Right forelimb (tissue), 1 donor: Measurements from ENCODE around the gene MIA2.
A peak's percentile ranks its signal among the peaks of the same experiment; 100 is the strongest.

Experiments used
- DNase-seq: peaks from one replicate; pipeline ENCODE4 v3.0.0-alpha.2; 2018

MIA2 gene

DNA sequence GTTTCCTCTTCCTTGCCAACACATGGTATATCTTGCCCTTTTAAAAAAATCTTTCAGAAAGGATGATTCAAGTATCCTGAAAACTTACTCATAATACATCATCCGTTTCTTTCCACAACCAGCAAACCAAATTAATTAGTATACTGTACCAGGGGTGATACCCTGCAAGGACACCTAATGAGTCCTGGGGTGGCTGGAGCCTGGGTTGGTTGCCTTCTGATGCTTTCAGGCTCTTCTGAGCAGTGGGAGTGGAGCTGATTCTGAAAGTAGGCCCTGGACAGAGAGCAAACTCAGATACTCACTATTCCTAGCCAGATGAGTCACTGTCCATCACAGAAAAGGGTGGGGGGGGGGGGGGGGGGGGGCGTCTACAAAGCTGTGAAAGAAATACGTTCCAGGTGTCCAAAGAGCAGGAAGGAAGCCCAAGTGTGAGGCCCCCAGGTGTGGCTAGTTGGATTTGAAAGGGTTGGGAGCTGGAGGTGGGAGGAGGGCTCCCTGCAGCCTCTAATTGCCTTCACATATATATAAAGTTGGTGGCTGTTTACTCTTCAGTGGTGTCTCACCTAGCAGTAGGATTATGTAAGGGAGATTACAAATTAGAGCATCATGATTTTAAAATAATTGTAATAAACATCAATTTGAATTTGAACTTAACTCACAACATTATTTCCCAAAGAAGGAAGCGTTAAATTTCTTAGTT lies 162.0 kb downstream of the MIA2 start:
- DNase-seq, result no peak

DNA sequence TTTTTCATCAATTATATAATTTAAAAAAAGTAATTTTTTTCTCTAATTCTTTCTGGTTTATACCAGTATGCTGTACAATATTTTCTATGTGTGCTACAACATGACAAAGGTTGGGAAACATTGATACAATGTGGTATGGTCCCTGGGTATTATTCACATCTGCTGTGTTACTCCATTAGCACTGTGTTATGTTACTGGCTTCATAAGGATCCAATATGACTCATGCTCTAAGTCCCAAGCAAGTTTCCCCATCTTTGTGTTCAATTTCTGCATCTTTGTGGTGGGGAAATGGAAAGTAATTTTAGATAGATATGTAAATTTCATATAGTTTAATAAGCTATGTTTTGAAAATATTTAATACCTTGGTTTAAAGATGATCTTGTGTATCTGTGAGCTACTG lies 162.7 kb downstream of the MIA2 start:
- no peak for DNase-seq

DNA sequence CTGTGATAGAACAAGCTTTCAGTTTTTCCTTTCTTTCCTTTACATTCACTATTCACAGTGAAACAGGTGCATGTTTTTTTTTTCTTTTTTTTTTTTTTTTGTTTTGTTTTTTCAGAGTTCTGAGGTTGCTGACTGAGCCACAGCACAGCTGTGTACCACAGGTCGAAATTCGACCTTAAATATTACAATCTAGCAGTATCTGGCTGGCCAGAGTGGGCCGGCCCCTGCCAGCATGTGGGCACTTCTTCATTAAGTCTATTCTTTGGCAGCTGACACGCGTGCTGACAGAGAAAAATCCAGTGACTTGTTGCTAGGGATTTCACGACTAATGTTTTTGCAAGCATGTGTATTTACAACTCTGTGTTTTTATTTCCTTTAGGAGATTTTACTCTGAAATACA lies 164.7 kb downstream of the MIA2 start:
- no peak for DNase-seq

DNA sequence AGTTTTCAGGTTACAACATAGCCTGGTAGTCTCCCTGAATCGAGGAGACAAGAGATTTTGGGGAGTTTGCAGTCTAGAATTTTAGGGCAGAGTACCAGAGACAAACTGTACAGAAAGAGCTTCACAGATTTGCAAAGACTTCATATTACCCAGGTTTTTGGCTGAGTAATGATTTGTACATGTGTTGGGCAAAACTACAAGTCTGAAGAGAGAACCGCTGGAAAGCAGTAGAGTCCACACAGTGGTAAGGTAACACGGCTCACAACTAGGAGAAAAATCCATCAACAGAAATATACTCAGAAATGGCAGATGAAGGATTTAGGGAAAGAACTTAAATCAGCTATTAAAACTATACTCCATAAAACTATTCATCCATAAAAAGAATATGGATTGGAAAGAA lies 172.8 kb downstream of the MIA2 start:
- no peak for DNase-seq

DNA sequence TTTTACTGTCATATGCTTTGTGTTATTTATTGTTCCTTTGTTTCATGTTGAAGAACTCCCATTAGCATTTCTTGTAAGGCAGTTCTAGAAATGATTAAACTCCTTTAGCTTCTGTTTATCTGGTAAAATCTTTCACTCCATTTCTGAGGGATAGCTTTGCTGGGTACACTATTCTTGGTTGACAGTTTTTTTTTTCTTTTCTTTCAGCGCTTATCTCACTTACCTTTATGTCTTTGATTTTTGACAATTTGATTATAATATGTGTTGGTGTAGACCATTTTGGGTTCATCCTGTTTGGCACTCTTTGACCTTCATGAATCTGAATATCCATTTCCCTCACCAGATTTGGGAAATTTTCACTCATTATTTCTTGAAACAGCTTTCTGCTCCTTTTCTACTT lies 182.4 kb downstream of the MIA2 start:
- DNase-seq, result no peak

DNA sequence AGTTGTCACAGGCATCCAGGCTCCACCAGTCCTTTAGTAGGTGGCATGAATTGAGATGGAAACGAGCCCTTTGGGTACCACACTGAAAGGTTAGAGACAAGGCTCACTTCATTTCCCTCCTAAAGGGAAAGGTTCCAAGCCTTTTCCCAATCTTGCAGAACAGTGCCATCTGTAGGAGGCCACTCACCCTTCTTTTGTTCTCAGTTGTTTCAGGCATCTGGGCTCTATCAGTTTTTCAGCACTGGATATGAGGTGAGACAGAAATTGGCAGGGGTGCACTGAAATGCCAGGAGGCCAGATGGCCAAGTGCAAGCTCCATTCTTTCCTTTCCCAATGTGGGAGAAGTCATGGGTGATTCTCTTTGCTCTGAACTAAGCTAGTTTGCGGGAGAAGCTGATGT lies 183.3 kb downstream of the MIA2 start:
- DNase-seq, result no peak

DNA sequence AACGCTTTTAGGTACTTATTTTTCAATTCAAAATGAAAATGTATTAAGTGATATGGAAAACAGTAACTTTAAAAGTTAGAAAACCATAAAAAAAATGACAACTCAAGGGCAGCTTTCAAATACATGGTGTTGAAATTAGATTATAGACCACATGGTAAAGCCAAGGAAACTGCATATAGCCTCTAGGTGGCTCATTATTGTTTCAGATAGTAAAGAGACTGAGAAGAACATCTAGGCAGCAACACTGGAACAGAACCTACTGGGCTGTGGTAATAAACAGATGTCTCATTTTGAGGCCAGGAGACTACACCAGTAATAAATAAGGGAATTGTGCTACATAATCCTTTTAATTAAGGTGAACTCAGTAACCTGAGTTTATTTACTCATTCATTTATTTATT lies 185.6 kb downstream of the MIA2 start:
- no peak for DNase-seq

DNA sequence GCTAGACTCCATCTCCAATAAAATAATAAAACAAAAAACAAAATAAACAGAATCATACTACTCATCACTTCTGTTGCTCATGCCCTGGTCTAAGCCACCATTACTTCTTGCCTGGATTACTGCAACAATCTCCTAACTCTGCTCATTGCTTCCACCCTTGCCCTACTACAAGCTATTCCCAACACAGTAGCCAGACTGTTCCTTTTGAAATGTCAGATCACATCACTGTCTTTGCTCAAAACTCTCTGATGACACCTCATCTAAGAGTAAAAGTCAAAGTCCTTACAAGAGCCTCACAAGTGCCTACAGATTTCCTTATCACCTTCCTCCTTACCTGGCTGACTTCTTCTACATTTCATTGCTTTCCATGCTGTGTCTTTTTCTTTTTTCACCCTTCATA lies 188.5 kb downstream of the MIA2 start:
- no peak for DNase-seq

DNA sequence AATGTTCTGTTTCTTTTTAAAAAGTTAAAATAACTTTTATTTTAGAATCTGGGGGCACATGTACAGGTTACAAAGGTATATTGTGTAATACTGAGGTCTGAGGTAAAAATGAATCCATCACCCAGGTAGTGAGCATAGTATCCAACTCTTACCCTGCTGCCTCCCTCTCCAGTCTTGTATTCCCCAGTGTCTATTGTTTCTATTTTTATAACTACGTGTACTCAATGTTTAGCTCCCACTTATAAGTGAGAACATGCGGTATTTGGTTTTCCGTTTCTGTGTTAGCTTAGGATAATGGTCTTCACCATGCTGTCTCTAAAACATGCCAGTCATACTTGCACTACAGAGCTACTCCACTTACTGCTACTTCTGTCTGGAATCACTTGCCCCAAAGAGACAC lies 190.1 kb downstream of the MIA2 start:
- no peak for DNase-seq

DNA sequence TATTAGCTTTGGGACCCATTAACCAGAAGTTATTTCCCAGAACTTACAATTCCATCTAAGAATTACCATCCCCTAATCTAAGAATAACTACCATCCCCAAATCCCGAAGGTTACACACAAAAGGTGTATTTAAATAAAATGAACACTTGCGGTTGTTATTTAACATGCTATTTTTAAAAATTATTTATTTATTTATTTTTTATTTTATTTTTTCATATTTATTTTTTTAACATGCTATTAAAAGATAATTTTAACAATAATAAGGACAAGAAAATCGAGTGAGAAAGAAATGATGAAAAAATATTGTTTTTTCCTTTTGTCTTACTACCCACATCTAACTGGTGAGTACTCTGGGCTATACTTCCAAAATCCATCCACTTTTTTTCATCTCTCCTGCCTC lies 192.2 kb downstream of the MIA2 start:
- DNase-seq, result no peak

DNA sequence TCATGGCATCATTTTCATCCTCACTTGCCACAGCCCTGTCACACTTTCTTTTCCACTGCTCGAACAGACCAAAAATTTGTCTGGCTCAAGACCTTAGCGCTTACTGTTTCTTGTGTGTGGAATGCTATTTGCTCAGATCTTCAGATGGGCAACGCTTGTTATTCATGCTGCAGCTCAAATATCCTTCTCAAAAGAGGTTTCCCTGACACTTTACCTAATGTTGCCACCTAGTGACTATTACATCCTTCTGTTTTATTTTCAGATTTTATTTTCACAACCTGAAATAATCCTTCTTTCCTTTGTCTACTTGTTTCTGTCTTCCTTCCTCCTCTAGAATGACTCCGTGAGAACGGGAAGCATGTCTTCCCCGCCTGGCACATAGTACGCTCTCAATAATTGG lies 192.9 kb downstream of the MIA2 start:
- no peak for DNase-seq

DNA sequence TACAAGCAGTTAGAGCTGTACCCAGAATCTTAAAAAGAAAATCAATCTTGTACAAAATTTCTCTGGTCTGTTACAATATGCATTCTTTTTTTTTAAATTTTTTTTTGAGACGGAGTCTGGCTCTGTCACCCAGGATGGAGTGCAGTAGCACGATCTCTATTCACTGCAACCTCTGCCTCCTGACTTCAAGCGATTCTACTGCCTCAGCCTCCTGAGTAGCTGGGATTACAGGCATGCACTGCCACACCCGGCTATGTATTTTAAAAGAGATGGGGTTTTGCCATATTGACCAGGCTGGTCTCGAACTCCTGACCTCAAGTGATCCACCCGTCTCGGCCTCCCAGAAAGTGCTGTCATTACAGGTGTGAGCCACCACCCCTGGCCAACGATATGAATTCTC lies 194.4 kb downstream of the MIA2 start:
- no peak for DNase-seq

DNA sequence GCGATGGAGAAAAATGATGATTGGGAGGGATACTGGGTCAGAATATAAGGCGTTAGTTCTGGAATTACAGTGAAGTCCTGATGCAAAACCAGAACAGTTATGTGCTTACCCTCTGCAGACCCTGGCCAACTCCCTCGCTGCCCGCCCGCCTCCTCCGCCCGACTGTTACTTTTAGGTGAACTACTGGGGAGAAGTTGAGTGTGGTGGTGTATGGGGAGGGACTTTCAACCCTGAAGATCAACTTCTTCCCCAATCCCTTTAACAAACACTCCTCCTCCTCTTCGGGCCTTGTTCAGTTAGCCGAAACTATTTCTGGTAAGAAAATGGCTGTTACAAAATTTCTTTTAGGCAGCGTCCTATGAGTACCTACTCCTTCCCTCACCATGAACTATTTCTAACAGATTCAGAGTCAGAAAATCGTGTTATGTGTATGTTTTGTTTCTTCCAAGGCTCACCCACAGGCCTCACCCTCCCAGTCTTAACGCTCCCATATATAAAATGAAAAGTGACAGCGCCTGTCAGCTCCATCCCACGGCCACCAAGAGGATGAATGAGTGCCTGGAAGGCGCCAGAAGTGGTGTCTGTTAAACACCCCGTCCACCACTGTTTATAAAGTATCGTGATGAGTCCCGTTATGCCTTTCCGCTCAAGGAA lies 197.2 kb downstream of the MIA2 start:
- DNase-seq, result no peak

DNA sequence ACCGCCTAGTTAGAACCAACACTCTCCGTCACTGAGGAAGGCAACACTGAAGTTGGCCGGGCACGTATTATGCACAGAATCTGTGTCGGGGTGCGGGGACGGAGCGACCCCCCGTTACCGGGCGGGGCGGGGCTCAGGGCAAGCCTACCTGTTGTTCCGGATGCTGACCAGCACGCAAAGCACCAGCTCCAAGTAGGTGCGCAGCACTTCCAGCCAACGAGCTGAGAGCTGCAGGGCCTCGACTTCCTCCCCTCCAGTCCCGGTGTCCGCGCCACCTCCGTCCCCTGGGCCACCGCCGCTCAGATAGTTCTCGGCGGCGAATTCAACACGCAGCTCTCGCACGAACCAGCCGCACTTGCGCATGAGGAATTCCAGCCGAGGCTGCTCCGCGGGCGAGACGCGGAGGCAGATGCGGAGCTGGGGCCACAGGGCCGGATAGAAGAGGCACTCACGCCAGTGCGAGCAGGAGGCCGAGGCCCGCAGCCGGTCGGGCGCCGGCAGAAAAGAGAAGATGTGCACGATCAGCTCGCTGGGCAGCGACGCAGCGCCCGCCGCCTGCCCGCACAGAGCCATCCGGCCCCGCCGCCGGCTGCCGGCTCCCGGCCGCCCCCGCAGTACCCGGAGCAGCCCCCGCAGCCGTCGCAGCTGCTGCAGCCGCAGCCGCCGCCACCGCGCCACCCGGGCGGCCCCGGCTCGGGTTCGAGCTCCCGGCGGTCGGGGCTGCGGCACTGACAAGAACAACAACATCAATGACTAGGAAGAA lies 197.9 kb downstream of the MIA2 start:
- peak; percentile 71 for DNase-seq

DNA sequence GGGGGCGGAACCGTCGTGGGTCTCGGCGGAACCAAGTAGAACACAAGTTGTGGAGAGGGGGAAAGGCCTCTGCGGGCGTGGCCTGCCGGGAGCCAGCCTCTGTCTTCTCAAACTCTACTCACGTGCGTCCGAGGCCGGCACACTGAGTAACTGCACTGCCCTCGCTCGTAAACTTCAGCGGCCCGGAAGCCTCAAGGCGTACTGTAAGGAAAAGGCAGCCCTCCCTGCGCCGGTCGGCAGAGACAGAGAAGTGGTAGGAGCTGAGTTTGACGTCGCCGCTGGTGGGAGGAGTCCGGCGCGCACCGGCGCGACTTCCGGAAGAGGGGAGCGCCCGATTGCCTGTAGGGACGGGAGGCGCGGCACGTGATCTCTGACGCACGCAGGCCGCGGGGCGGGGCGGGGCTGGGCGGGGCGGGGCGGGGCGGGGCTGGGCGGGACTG lies 198.5 kb downstream of the MIA2 start, which contains the start of gene FBXO33:
Gene FBXO33, minus strand, starts transcription at position 255 of the 440 bp plus-strand sequence. CDS start 271 bp downstream, outside the sequence.
- peak; percentile 98 for DNase-seq

DNA sequence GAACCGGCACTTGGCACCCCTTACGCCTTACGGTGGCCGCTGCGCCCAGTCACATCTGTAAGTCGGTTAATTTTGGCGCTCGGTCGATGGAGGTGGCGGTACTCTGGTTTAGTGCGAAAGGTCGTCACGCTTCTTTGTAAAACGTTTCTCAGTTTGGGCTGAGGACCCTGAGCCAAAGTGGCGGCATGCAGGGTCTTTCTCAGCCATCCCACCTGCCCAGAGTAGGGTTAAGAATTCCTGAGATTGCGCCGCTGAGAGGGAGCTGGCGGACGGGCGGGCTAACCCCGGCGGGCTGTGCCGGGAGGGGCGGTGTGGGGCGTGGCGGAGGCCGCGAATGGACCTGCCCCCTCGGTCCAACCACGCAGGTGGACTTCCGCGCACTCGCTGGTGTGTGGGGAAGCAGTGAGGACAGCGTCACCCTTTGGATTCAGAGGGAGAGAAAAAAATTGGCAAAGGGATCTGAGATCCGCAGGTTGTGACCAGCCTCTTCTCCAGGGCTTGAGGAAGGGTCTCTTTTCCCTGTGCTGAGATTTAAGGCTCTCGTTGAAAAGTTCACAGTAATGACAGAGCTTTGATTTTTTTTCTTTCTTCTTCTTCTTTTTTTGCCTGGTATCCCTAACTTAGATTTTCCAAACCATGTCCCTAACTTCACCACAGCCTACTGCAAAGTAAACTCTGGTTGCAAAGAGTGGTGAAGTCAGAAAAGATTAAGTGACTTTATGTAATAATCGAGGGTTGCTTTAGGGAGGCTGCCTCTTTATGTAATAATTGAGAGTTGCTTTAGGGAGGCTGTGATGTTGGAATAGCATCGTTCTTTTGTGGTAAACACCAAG lies 199.1 kb downstream of the MIA2 start:
- DNase-seq, result no peak

DNA sequence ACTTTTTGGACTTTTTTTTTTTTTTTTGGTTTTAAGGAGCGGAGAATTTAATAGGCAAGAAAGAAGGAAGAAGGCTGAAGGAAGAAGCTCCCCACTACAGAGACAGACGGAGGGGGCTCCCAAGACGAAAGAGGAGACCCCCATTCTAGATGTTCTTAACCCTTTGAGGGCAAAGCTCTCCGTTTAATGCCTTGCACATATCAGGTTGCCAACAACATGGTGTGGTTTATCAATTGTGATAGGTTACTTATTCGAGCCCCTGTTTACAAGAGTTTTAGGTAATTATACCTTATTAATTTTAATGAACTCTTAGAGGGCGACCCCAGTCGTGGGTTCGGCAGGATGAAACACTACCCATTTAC lies 199.7 kb downstream of the MIA2 start:
- DNase-seq, result no peak

DNA sequence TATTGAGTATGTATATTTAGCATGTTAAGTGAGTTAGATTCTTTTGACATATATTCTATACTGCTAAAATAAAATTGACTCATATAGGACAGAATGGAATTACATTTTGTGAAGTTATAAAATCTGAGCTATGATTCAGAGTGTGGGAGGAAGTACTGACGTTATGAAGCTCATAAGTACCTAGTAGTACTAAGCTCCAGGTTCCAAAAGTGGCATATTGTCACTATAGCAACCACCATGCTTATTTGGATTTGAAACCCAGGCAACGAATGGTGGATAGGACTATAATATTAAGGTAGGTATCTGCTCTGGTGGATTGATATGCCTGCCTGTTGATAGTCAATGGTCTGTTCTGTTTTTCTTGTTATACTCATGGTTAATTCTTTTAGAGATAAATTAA lies 200.7 kb downstream of the MIA2 start:
- no peak for DNase-seq

DNA sequence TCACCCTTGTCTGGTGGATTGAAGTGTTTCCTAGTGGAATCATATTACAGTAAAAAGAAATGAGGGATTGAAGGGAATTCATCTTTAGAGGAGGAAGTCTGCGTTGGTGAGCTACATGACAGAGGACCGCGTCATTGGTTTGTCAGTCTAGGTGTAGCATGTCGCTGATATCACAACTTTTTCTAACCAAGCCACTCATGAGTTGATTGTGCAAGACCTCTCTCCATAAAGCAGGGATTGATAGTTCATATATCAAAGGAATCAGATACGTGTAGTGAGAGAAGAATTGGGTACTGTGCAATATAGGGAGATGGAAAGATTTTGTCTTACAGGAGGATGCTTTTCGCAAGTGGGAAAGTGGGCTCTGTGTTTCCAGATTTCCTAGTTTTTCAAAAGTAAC lies 201.5 kb downstream of the MIA2 start:
- DNase-seq, result no peak
